ENCODE data around the gene REEP1. TPM values are rescaled to one million over a fixed set of nuclear protein-coding genes. Genes with fewer than 3 reads are reported as not detected.

REEP1 gene
- total RNA-seq, 1 experiment from 2014 or later: 5.9 TPM

DNA sequence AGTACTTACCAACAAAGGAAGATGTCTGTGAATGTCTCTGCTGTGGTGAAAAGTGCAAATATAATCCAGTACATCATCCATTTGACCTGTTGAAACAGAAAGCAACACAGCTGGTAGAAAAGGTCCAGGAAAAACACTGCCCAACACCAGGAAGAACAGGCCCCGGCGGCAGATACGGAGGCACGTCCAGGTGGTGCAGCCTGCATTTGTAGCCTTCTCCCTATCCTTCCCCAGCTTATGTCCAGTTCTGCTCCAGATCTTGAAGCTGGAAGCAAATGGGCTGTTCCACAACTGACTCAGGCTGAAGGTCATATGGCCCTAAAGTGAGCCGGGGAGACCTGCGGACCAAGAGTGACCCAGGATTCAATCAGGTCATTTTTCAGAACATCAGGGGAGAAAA, 73.5 kb downstream of the REEP1 start:
- RAD21 ChIA-PET (ENCODE audit: low non-redundant PET in 1 of 2, low total read pairs in 2 of 2, uncharacterized antibody in 2 of 2, unreplicated experiment in 2 of 2): no interaction called here
- H3K9me3 ChIP-seq (ENCODE audit: control insufficient read depth in 1 of 2, insufficient read depth in 1 of 2, low read depth in 1 of 2, low read length in 2 of 2): no peaks in the 10 kb centered on the region
- no TSS peak for BruUV-seq (replicated peaks)
- no peak overlapping the region for H2AFZ ChIP-seq (ENCODE audit: low read depth, low read length, poor library complexity, severe bottlenecking)
- ATAC-seq (no peak), DNase-seq (ENCODE audit: low read depth, low spot score) (no peak)
- intact Hi-C loops (cut with micrococcal nuclease): no loop called here
- CTCF ChIA-PET: no interaction called here
- H3K9me2 ChIP-seq (ENCODE audit: insufficient read depth): no peaks in the 10 kb centered on the region
- no peaks in the 10 kb centered on the region for H3K27me3 ChIP-seq (ENCODE audit: insufficient read depth, low read length)
- POLR2A ChIA-PET: no interaction called here
- no peak overlapping the region for H3K9ac ChIP-seq (ENCODE audit: low read length)
- no peak overlapping the region for H3K4me2 ChIP-seq (ENCODE audit: low read length)
- H3K27ac ChIP-seq (ENCODE audit: low read depth, low read length): no peak overlapping the region
- no peaks in the 10 kb centered on the region for H3K4me1 ChIP-seq (ENCODE audit: control insufficient read depth in 1 of 2, insufficient read depth in 2 of 2, low read length in 2 of 2)
- no peaks in the 10 kb centered on the region for H3K36me3 ChIP-seq (ENCODE audit: control insufficient read depth in 1 of 2, insufficient read depth in 2 of 2, low read length in 2 of 2)
- no peak for TF ChIP-seq EZH2phosphoT487 (IDR thresholded peaks at IDR 0.05; ENCODE audit: borderline replicate concordance)
- no peak for TF ChIP-seq SP1 (IDR thresholded peaks at IDR 0.05; ENCODE audit: low read depth)
- no peak for TF ChIP-seq POLR2AphosphoS5 (IDR thresholded peaks at IDR 0.05; ENCODE audit: low read depth, low read length)
- no peak for TF ChIP-seq ATF3 (IDR thresholded peaks at IDR 0.05)
- TF ChIP-seq MAX (IDR thresholded peaks at IDR 0.05): no peak
- no peak for TF ChIP-seq CEBPB (IDR thresholded peaks at IDR 0.05; ENCODE audit: low read depth)
- no peak for TF ChIP-seq EZH2 (IDR thresholded peaks at IDR 0.05)
- no peak for TF ChIP-seq CBX3 (IDR thresholded peaks at IDR 0.05; ENCODE audit: low read depth)
- TF ChIP-seq RAD21 (IDR thresholded peaks at IDR 0.05; ENCODE audit: low read depth): no peak
- no peak for TF ChIP-seq REST (IDR thresholded peaks at IDR 0.05; ENCODE audit: low read depth)
- no peaks in the 10 kb centered on the region for H3K79me2 ChIP-seq (ENCODE audit: insufficient read depth, low read length)
- no peaks in the 10 kb centered on the region for H4K20me1 ChIP-seq (ENCODE audit: insufficient read depth)
- H3K4me3 ChIP-seq (replicated peaks in 1 of 2; ENCODE audit: low read depth in 1 of 2, low read length in 2 of 2): no peak overlapping the region

Data from HCT116 (cell line).